GM19463 (cell line): Measurements from ENCODE around the gene COL9A3.

ENCODE experiments used
- ATAC-seq: cut with Tn5 transposase; IDR thresholded peaks from one replicate; pipeline ENCODE4 v1.9.1; 2021; ENCODE audit warnings: mild to moderate bottlenecking, moderate library complexity; ENCODE audit not compliant: unreplicated experiment

The COL9A3 gene

GRCh38 chr20:62809530-62810428, 7.1 kb upstream of the COL9A3 start:
- no peak for ATAC-seq

GRCh38 chr20:62811320-62811719, 5.5 kb upstream of the COL9A3 start:
- no peak for ATAC-seq

- ATAC-seq, result no peak
Measured at GRCh38 chr20:62811720-62812119, 5.1 kb upstream of the COL9A3 start.

- no peak for ATAC-seq
Measured at GRCh38 chr20:62812181-62812906, 4.5 kb upstream of the COL9A3 start.

- ATAC-seq, result no peak
Measured at GRCh38 chr20:62812907-62813200, 4.0 kb upstream of the COL9A3 start.

GRCh38 chr20:62813588-62813987, 3.3 kb upstream of the COL9A3 start:
- ATAC-seq, result no peak

- no peak for ATAC-seq
Measured at GRCh38 chr20:62814060-62814708, 2.7 kb upstream of the COL9A3 start.

- ATAC-seq, result no peak
Measured at GRCh38 chr20:62814709-62815065, 2.2 kb upstream of the COL9A3 start.

- no peak for ATAC-seq
Measured at GRCh38 chr20:62815066-62815991, 1.5 kb upstream of the COL9A3 start.

GRCh38 chr20:62816031-62816883, 593 bp upstream of the COL9A3 start:
- no peak for ATAC-seq

- no peak for ATAC-seq
Measured at GRCh38 chr20:62817975-62818591, 1.2 kb downstream of the COL9A3 start.

GRCh38 chr20:62818592-62819493, 2.0 kb downstream of the COL9A3 start:
- no peak for ATAC-seq

GRCh38 chr20:62819494-62820174, 2.8 kb downstream of the COL9A3 start:
- ATAC-seq, result no peak

- no peak for ATAC-seq
Measured at GRCh38 chr20:62820208-62820961, 3.5 kb downstream of the COL9A3 start.

- ATAC-seq, result no peak
Measured at GRCh38 chr20:62820962-62821725, 4.3 kb downstream of the COL9A3 start.

- no peak for ATAC-seq
Measured at GRCh38 chr20:62821726-62822210, 4.9 kb downstream of the COL9A3 start.
